Vagina (tissue), 2 donors: ENCODE results near the gene MYO10.

ENCODE experiments used
- CTCF ChIP-seq, 3 experiments: fragments of 450-650 bp in 2 of 3; fragments of 200-600 bp in 1 of 3; sonication (generic) in 1 of 3; IDR thresholded peaks; one replicate each; pipeline ENCODE4 v1.5.1; 2017 to 2019; ENCODE audit warnings: antibody characterized with exemption in 3 of 3, mild to moderate bottlenecking in 2 of 3, moderate library complexity in 2 of 3
- POLR2AphosphoS5 ChIP-seq, 2 donors: sonication (generic); formaldehyde crosslinking; IDR thresholded peaks; one replicate each; pipeline ENCODE4 v1.9.0; 2017; ENCODE audit warnings: antibody characterized with exemption in 2 of 2, mild to moderate bottlenecking in 2 of 2, low read depth in 1 of 2; ENCODE audit not compliant: insufficient read depth in 1 of 2

DNA sequence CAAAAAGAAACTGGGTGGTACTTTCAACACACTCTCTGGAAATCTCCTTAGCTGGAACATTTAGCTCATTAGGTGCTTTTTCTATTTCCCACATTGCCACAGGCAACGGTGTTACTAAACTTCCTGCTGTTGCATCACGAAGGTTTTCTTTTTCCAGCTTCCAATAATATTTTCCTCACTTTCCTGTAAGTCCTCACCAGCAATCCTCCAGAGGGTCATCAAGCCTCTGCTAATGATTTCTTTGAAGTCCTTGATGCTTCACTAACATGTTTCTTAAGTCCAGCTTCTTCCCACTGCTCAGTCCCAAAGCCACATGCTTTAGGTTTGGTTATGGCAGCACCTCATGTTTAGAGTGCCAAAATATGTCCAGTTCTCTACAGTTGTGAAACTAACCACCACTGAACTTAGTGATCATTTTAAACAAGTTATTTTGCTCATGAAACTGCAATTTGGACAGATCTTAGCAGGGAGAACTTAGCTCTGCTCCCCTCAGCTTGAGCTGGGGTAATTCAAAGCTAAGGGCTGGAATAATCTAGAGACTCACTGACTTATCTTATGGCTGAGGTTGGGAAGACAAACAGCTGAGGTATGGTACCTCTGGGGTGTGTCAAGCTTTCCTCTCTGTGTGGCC is 279.4 kb downstream of the MYO10 start:
- no peak for TF ChIP-seq POLR2AphosphoS5 (IDR thresholded peaks at IDR 0.05; ENCODE audit: insufficient read depth in 1 of 2, low read depth in 1 of 2)
- no peak for TF ChIP-seq CTCF (IDR thresholded peaks at IDR 0.05)
